ENCODE measurements around the gene YAF2. TPM values are rescaled to one million over a fixed set of nuclear protein-coding genes. Genes with fewer than 3 reads are reported as not detected.

Gene YAF2
- total RNA-seq, 1 donor from 2014 or later = 19.6 TPM

Other genes starting within 250 kb of the YAF2 start
- 20.2 TPM for gene GXYLT1, start 93.4 kb downstream of the YAF2 start, total RNA-seq
- 17.0 TPM for gene ZCRB1, start 87.8 kb upstream of the YAF2 start, total RNA-seq
- gene PPHLN1, start 87.9 kb upstream of the YAF2 start, total RNA-seq = 56.8 TPM